C4-2B (cell line): ENCODE measurements around the gene FAM174B.

Source experiments
- H3K27ac ChIP-seq: fragments of 450-650 bp; 2 replicates; pipeline ENCODE4 v1.5.1; 2017
- CTCF ChIP-seq: fragments of 450-650 bp; conservative IDR thresholded peaks from 2 replicates; pipeline ENCODE4 v1.5.1; 2017; ENCODE audit warnings: mild to moderate bottlenecking
- ZFX ChIP-seq: fragments of 450-650 bp; IDR thresholded peaks from 2 replicates; pipeline ENCODE4 v1.6.1; 2017

The FAM174B gene

GRCh38 chr15:92654662-92655061, 913 bp downstream of the FAM174B start:
- TF ChIP-seq ZFX (no peak), CTCF (no peak)
- peak overlapping the region; percentile 95 for H3K27ac ChIP-seq

GRCh38 chr15:92653836-92654539, 1.6 kb downstream of the FAM174B start:
- TF ChIP-seq CTCF = no peak
- TF ChIP-seq ZFX = no peak
- H3K27ac ChIP-seq = peak overlapping the region; percentile 95

GRCh38 chr15:92653366-92653765, 2.2 kb downstream of the FAM174B start:
- H3K27ac ChIP-seq = peak overlapping the region; percentile 95
- TF ChIP-seq CTCF (no peak), ZFX (no peak)

- H3K27ac ChIP-seq = peak overlapping the region; percentile 95
- TF ChIP-seq ZFX (no peak), CTCF (no peak)
Measured at GRCh38 chr15:92652576-92652966, 3.0 kb downstream of the FAM174B start.

- TF ChIP-seq CTCF (no peak), ZFX (no peak)
- H3K27ac ChIP-seq = peak overlapping the region; percentile 95
Measured at GRCh38 chr15:92651877-92652575, 3.5 kb downstream of the FAM174B start.

GRCh38 chr15:92650966-92651365, 4.6 kb downstream of the FAM174B start:
- no peak overlapping the region for H3K27ac ChIP-seq
- no peak for TF ChIP-seq CTCF
- TF ChIP-seq ZFX = no peak

- peak overlapping the region; percentile 6; the same call in 1 of the 2 replicates for H3K27ac ChIP-seq
- TF ChIP-seq CTCF (no peak), ZFX (no peak)
Measured at GRCh38 chr15:92650256-92650655, 5.3 kb downstream of the FAM174B start.
